Right lobe of liver (tissue), 6 donors: ENCODE results near the gene PTRHD1. TPM values are rescaled to one million over a fixed set of nuclear protein-coding genes. Genes with fewer than 3 reads are reported as not detected.

ENCODE experiments used
- ATAC-seq, 4 donors: fragments of 200-7000 bp; cut with Tn5 transposase; one replicate each; pipeline ENCODE4 v1.9.1; 2020; ENCODE audit warnings: mild to moderate bottlenecking in 4 of 4, moderate library complexity in 4 of 4
- DNase-seq, 3 donors: peaks; one replicate each; pipeline ENCODE4 v3.0.0-alpha.2; 2020
- H3K27ac ChIP-seq, 3 donors: fragments of 200-600 bp; one replicate each; pipeline ENCODE4 v1.8.0; 2022
- H3K27me3 ChIP-seq, 2 donors: fragments of 200-600 bp; one replicate each; pipeline ENCODE4 v1.8.0; 2022
- H3K36me3 ChIP-seq, 4 donors: fragments of 200-600 bp; sonication (generic) in 1 of 4; one replicate each; pipeline versions ENCODE4 v1.5.1 to v1.8.0; 2017 to 2022; ENCODE audit warnings: control low read depth in 1 of 4
- H3K4me1 ChIP-seq, 4 donors: fragments of 200-600 bp; sonication (generic) in 1 of 4; one replicate each; pipeline versions ENCODE4 v1.5.1 to v1.8.0; 2017 to 2022; ENCODE audit warnings: control low read depth in 1 of 4
- H3K4me3 ChIP-seq, 3 donors: fragments of 200-600 bp; one replicate each; pipeline ENCODE4 v1.8.0; 2022
- H3K9me3 ChIP-seq, 4 donors: fragments of 200-600 bp; sonication (generic) in 1 of 4; one replicate each; pipeline versions ENCODE4 v1.5.1 to v1.8.0; 2017 to 2022; ENCODE audit warnings: control low read depth in 1 of 4
- POLR2A ChIP-seq: fragments of 450-650 bp; IDR thresholded peaks from one replicate; pipeline ENCODE4 v1.6.1; 2017; ENCODE audit warnings: antibody characterized with exemption, mild to moderate bottlenecking
- WGBS: methylation state at CpG from one replicate; pipeline ENCODE4 v1.1.6; 2018; ENCODE audit warnings: low coverage, low lambda C conversion rate; ENCODE audit not compliant: insufficient coverage; ENCODE audit errors: missing lambda C conversion rate; 5-methylcytosine and 5-hydroxymethylcytosine counted together
- intact Hi-C, 2 donors: fragments of 100-400 bp; cut with DNase I; formaldehyde crosslinking; loops; one replicate each; pipeline versions ENCODE4 v1.11.2 to v1.14.1; 2022
- total RNA-seq, 6 experiments: library from RNA; depleted of rRNA in 2 of 6; stranded (reverse); fragments of >200 nt in 2 of 6; fragmentation: NEBNext Ultra II Directional in 3 of 6; extraction: Animal tissue kit (Norgen Biotek cat#: 25700) in 3 of 6; gene quantifications; one replicate each; pipeline versions ENCODE4 v1.1.0 to v1.2.4, GENCODE V29; 2016 to 2023
- TF ChIP-seq, protein P1 (sequence below), 4 donors: fragments of 200-600 bp in 3 of 4; fragments of 450-650 bp in 1 of 4; IDR thresholded peaks; one replicate each; pipeline versions ENCODE4 v1.5.1 to v1.8.0; 2016 to 2022; ENCODE audit warnings: antibody characterized with exemption in 4 of 4, mild to moderate bottlenecking in 2 of 4
- donor health status: DM: no; HTN: yes; CAD: no.
- donor health status: DM: no; HTN: no; CAD: no.
- donor health status: DM: no; HTN: no; CAD: no.
- donor health status: DM: no; HTN: yes; CAD: no.
- donor health status: DM: no; HTN: yes; CAD: no.

PTRHD1 gene
- total RNA-seq, 6 experiments from 2014 or later: 10.1 to 16.4 (median 15.3) TPM

DNA sequence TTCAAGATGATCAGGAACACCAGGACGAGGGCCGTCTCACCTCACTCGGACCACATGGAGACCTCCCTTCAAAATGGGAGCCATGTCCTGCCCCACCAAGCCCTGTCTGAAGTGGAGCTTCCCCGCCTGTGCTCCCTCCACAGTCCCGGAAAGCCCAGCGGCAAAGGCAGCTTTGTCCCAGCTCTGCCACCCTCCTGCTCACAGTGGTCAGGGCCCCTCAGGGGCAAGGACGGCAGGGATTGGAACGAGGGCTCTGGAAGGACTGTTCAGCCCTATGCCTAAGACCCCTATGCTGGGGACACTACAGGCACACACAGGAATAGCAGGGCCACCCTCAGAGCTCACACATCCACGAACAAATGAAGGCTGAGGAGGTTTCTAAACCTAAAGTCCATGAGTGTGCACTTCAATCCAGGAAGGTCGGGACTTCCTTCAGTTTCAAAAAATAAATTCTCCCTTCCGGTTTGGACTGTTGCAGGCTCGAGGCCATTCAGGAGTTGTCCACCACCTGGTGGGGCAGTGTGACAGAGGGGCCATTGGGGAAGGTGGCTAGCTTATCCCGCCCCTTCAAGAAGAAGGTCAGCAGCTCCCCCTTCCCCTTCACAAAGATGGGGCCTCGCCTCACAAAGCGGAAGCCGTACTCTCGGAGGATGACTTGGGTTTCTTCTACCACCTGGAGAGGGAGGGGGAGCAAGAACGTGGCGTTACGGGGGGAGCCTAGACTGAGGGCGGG lies 26.4 kb upstream of the PTRHD1 start:
- intact Hi-C loops: loop anchor here in 1 of 2 donors (10.0 kb wide), 1 partner anchor 415 kb away; no protein-coding TSS in a partner anchor
- no peaks in the 10 kb centered on the region for H3K27me3 ChIP-seq
- H3K4me3 ChIP-seq: no peak overlapping the region
- H3K9me3 ChIP-seq: no peaks in the 10 kb centered on the region
- peaks cover 0 to 6% (median 0%) of the 10 kb centered on the region in 4 donors for H3K4me1 ChIP-seq
- DNase-seq (no peak), ATAC-seq (no peak)
- no peak overlapping the region for H3K27ac ChIP-seq
- 87% methylated on average over 9 of the region's 21 CpGs for WGBS
- no peak for TF ChIP-seq POLR2A
- TF ChIP-seq, protein P1, sequence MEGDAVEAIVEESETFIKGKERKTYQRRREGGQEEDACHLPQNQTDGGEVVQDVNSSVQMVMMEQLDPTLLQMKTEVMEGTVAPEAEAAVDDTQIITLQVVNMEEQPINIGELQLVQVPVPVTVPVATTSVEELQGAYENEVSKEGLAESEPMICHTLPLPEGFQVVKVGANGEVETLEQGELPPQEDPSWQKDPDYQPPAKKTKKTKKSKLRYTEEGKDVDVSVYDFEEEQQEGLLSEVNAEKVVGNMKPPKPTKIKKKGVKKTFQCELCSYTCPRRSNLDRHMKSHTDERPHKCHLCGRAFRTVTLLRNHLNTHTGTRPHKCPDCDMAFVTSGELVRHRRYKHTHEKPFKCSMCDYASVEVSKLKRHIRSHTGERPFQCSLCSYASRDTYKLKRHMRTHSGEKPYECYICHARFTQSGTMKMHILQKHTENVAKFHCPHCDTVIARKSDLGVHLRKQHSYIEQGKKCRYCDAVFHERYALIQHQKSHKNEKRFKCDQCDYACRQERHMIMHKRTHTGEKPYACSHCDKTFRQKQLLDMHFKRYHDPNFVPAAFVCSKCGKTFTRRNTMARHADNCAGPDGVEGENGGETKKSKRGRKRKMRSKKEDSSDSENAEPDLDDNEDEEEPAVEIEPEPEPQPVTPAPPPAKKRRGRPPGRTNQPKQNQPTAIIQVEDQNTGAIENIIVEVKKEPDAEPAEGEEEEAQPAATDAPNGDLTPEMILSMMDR (IDR thresholded peaks at IDR 0.05): no peak
- no peaks in the 10 kb centered on the region for H3K36me3 ChIP-seq

DNA sequence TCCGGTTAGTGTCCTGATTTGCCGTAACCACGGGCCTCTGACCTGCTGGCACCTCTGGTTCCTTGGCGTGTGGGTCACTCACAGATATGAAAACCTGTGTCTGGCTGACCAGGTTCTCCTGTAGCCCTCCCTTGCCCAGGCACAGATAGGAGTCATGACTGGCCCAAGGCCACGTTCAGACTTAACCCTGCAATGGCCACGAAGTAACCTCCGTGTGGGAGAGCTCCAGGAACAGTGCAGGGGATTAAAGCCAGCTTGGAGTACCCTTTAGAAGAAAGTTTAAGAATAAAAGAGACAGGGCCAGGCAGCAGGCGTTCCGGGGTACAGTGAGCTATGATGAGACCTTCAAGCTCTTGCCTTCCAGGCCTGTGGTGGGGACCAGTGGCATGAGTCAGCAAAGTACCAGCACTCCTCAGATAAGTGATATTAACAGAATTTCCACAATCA lies 25.6 kb upstream of the PTRHD1 start:
- no peaks in the 10 kb centered on the region for H3K9me3 ChIP-seq
- ATAC-seq (peak in 1 of 4 donors; percentile 61), DNase-seq (no peak)
- intact Hi-C loops: no loop called here
- H3K4me1 ChIP-seq: peaks cover 0 to 6% (median 0%) of the 10 kb centered on the region in 4 donors
- no peak overlapping the region for H3K4me3 ChIP-seq
- TF ChIP-seq, protein P1 (IDR thresholded peaks at IDR 0.05): no peak
- TF ChIP-seq POLR2A: no peak
- 69% methylated on average over 5 of the region's 9 CpGs for WGBS
- no peaks in the 10 kb centered on the region for H3K27me3 ChIP-seq
- H3K27ac ChIP-seq: no peak overlapping the region
- H3K36me3 ChIP-seq: no peaks in the 10 kb centered on the region

DNA sequence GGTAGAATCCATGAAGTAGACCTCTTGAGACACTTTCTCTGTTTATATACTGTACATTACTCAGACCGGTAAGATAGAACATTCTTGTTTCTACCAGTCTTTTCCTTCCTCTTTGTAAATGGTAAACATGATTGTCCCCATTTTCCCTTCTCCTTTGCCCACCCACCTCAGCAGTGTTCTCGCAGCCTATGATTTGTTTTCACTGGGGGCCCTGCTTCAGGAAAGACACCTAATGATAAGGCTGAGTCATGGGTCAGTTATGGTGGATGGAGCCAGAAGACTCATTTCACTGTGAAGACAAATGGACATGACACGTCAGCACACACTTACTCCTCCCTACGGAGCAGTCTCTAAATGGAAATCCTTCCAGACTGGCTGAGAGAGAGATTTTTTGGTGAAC lies 23.7 kb upstream of the PTRHD1 start:
- H3K9me3 ChIP-seq: no peaks in the 10 kb centered on the region
- TF ChIP-seq POLR2A: no peak
- TF ChIP-seq, protein P1 (IDR thresholded peaks at IDR 0.05): no peak
- intact Hi-C loops: no loop called here
- WGBS: 83% methylated on average over 4 of the region's 4 CpGs
- ATAC-seq (no peak), DNase-seq (no peak)
- H3K27me3 ChIP-seq: no peaks in the 10 kb centered on the region
- peaks cover 0 to 6% (median 0%) of the 10 kb centered on the region in 4 donors for H3K4me1 ChIP-seq
- H3K4me3 ChIP-seq: peak overlapping the region in 1 of 3 donors; percentile 15
- H3K27ac ChIP-seq: peak overlapping the region in 1 of 3 donors; percentile 22
- no peaks in the 10 kb centered on the region for H3K36me3 ChIP-seq

DNA sequence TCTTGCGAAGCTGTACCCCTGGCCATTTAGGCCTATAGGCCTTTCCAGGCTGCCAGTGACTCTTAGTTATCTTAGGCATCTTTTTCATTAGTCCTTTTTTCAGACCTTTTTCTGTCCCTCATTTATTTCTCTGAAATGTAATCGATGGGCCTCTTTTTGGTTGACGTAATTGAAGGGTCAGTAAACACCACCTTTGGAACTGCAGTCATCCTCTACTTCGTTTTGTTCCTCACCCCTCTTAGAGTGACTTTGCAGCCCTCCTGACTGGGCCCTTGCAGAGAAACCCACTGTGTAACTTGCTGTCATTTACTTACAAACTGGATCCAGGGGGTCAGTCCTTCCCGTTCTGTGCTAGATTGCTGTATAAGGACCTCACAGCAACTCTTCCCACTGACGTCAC lies 23.2 kb upstream of the PTRHD1 start:
- H3K4me3 ChIP-seq: peak overlapping the region in 1 of 3 donors; percentile 15
- no peaks in the 10 kb centered on the region for H3K9me3 ChIP-seq
- intact Hi-C loops: no loop called here
- DNase-seq: no peak
- peaks cover 0 to 6% (median 0%) of the 10 kb centered on the region in 4 donors for H3K4me1 ChIP-seq
- H3K27me3 ChIP-seq: no peaks in the 10 kb centered on the region
- H3K27ac ChIP-seq: peak overlapping the region in 1 of 3 donors; percentile 22
- peak in 2 of 4 donors; percentile 73 to 75 for ATAC-seq
- no peaks in the 10 kb centered on the region for H3K36me3 ChIP-seq
- WGBS: 66% methylated on average over 5 of the region's 6 CpGs
- TF ChIP-seq, protein P1 (IDR thresholded peaks at IDR 0.05): no peak
- no peak for TF ChIP-seq POLR2A
